ENCODE measurements around the gene CCDC12.
A peak's percentile ranks its signal among the peaks of the same experiment; 100 is the strongest.

The CCDC12 gene

GRCh38 chr3:46955157-46955556 is 21.4 kb downstream of the CCDC12 start:
- DNase-seq = no peak

GRCh38 chr3:46954178-46954577 is 22.4 kb downstream of the CCDC12 start:
- DNase-seq = no peak

GRCh38 chr3:46953234-46954010 is 23.1 kb downstream of the CCDC12 start:
- no peak for DNase-seq

GRCh38 chr3:46952813-46953212 is 23.7 kb downstream of the CCDC12 start:
- no peak for DNase-seq

GRCh38 chr3:46950650-46951241 is 25.8 kb downstream of the CCDC12 start:
- no peak for DNase-seq

GRCh38 chr3:46950177-46950576 is 26.4 kb downstream of the CCDC12 start:
- DNase-seq = no peak

- no peak for DNase-seq
Measured at GRCh38 chr3:46948830-46949671, 27.5 kb downstream of the CCDC12 start.

GRCh38 chr3:46947981-46948791 is 28.4 kb downstream of the CCDC12 start:
- DNase-seq = peak; percentile 27

- DNase-seq = no peak
Measured at GRCh38 chr3:46947546-46947901, 29.0 kb downstream of the CCDC12 start.

- DNase-seq = peak; percentile 44
Measured at GRCh38 chr3:46946856-46947545, 29.5 kb downstream of the CCDC12 start.

GRCh38 chr3:46946416-46946815 is 30.1 kb downstream of the CCDC12 start:
- no peak for DNase-seq

GRCh38 chr3:46944191-46944590 is 32.4 kb downstream of the CCDC12 start:
- no peak for DNase-seq

GRCh38 chr3:46943237-46944187 is 33.0 kb downstream of the CCDC12 start:
- DNase-seq = no peak

- DNase-seq = no peak
Measured at GRCh38 chr3:46942481-46943236, 33.9 kb downstream of the CCDC12 start.

- no peak for DNase-seq
Measured at GRCh38 chr3:46942076-46942475, 34.5 kb downstream of the CCDC12 start.

- DNase-seq = no peak
Measured at GRCh38 chr3:46939578-46940445, 36.7 kb downstream of the CCDC12 start.

- DNase-seq = no peak
Measured at GRCh38 chr3:46938118-46938517, 38.4 kb downstream of the CCDC12 start.

- no peak for DNase-seq
Measured at GRCh38 chr3:46936733-46937250, 39.8 kb downstream of the CCDC12 start.

Data from fibroblast of skin of back (primary cell).